ENCODE measurements around the gene ABLIM1. TPM values are rescaled to one million over a fixed set of nuclear protein-coding genes. Genes with fewer than 3 reads are reported as not detected.

The ABLIM1 gene
- total RNA-seq, 1 donor from 2014 or later, result 39.8 TPM

- no peak overlapping the region for H3K27ac Mint-ChIP-seq
These were observed 84.6 kb downstream of the ABLIM1 start for GRCh38 chr10:114573330-114574045.

DNA sequence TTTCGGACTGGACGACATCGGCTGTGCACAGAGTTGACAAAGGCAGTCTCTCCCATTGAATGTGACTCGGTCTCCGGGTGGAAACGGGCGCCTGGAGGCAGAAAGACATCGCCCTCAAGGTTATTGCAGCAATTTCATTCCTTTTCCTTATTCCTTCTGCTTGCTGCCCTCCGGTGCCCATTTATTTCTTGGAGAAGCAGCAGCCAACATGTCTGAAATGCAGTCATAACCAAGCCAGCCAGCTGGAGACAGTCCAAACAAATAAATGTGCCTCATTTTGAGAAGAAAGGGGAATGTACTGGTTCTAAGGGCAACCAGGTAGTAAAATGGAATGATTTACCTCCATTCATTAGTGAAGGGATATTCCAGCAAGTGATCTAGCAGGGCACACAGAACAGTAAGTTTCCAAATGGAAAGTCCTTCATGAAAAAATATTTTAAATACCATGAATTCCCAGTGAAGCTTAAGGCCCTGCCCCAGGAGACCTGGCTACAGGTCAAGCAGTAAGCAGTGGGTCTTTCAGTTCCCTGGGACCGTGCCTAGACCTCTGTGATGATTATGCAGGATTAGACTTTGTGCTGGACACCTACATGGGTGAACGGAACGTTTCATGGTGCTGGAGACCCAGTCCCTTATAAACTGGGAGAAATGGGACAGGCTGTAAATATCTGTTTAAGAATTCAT is 86.6 kb downstream of the ABLIM1 start:
- Mint-ChIP-seq H3K9me3 (no peaks in the 10 kb centered on the region), H3K27me3 (ENCODE audit: insufficient read depth, low read depth) (peaks cover 2% of the 10 kb centered on the region), H3K4me3 (no peak overlapping the region), H3K36me3 (no peaks in the 10 kb centered on the region), H3K27ac (no peak overlapping the region), H3K4me1 (peaks cover 2% of the 10 kb centered on the region)
- DNase-seq (ENCODE audit: low spot score), result no peak
- Histone ChIP-seq H3K9ac (no peak overlapping the region), H2AFZ (replicated peaks) (no peak overlapping the region), H3K27ac (no peak overlapping the region), H3K36me3 (no peaks in the 10 kb centered on the region), H3K27me3 (no peaks in the 10 kb centered on the region), H3K79me2 (ENCODE audit: low read depth) (no peaks in the 10 kb centered on the region), H3K4me3 (no peak overlapping the region), H3K4me2 (no peak overlapping the region), H4K20me1 (ENCODE audit: low read depth) (no peaks in the 10 kb centered on the region), H3K9me3 (ENCODE audit: low read depth) (no peaks in the 10 kb centered on the region), H3K4me1 (no peaks in the 10 kb centered on the region), H3F3A (ENCODE audit: low read depth) (no peaks in the 10 kb centered on the region)
- no peak for TF ChIP-seq EZH2 (IDR thresholded peaks at IDR 0.05)
- no peak for TF ChIP-seq EZH2phosphoT487 (IDR thresholded peaks at IDR 0.05)
- no peak for TF ChIP-seq CTCF (IDR thresholded peaks at IDR 0.05)

More at GRCh38 chr10:114573330-114574045, 84.6 kb downstream of the ABLIM1 start:
- Histone ChIP-seq H3K9me3 (ENCODE audit: low read depth) (no peaks in the 10 kb centered on the region), H2AFZ (replicated peaks) (no peak overlapping the region), H3K4me1 (no peaks in the 10 kb centered on the region), H3K4me2 (no peak overlapping the region), H3K4me3 (no peak overlapping the region), H3K9ac (no peak overlapping the region), H3K27me3 (no peaks in the 10 kb centered on the region), H3F3A (ENCODE audit: low read depth) (no peaks in the 10 kb centered on the region), H4K20me1 (ENCODE audit: low read depth) (no peaks in the 10 kb centered on the region), H3K79me2 (ENCODE audit: low read depth) (no peaks in the 10 kb centered on the region), H3K27ac (no peak overlapping the region), H3K36me3 (no peaks in the 10 kb centered on the region)
- DNase-seq (ENCODE audit: low spot score), result no peak
- Mint-ChIP-seq H3K36me3 (no peaks in the 10 kb centered on the region), H3K4me3 (no peak overlapping the region), H3K27me3 (ENCODE audit: insufficient read depth, low read depth) (peaks cover 2% of the 10 kb centered on the region), H3K9me3 (no peaks in the 10 kb centered on the region), H3K4me1 (peaks cover 5% of the 10 kb centered on the region)
- TF ChIP-seq EZH2 (IDR thresholded peaks at IDR 0.05), result no peak
- no peak for TF ChIP-seq CTCF (IDR thresholded peaks at IDR 0.05)
- TF ChIP-seq EZH2phosphoT487 (IDR thresholded peaks at IDR 0.05), result no peak

GRCh38 chr10:114566064-114566463 is 92.0 kb downstream of the ABLIM1 start:
- no peak overlapping the region for H3K4me2 ChIP-seq
- no peaks in the 10 kb centered on the region for H3K9me3 Mint-ChIP-seq
- no peaks in the 10 kb centered on the region for H3K36me3 Mint-ChIP-seq
- TF ChIP-seq EZH2 (IDR thresholded peaks at IDR 0.05), result no peak
- TF ChIP-seq CTCF (IDR thresholded peaks at IDR 0.05), result no peak
- TF ChIP-seq EZH2phosphoT487 (IDR thresholded peaks at IDR 0.05), result no peak
- no peak overlapping the region for H3K27ac ChIP-seq
- no peak for DNase-seq (ENCODE audit: low spot score)
- no peak overlapping the region for H2AFZ ChIP-seq (replicated peaks)
- no peak overlapping the region for H3K4me3 ChIP-seq
- no peaks in the 10 kb centered on the region for H3K27me3 ChIP-seq
- H4K20me1 ChIP-seq (ENCODE audit: low read depth), result no peaks in the 10 kb centered on the region
- H3K4me1 Mint-ChIP-seq, result no peaks in the 10 kb centered on the region
- H3K27me3 Mint-ChIP-seq (ENCODE audit: insufficient read depth, low read depth), result no peaks in the 10 kb centered on the region
- no peaks in the 10 kb centered on the region for H3K4me1 ChIP-seq
- H3F3A ChIP-seq (ENCODE audit: low read depth), result no peaks in the 10 kb centered on the region
- H3K4me3 Mint-ChIP-seq, result no peak overlapping the region
- H3K9me3 ChIP-seq (ENCODE audit: low read depth), result no peaks in the 10 kb centered on the region
- H3K36me3 ChIP-seq, result no peaks in the 10 kb centered on the region
- H3K79me2 ChIP-seq (ENCODE audit: low read depth), result no peaks in the 10 kb centered on the region
- no peak overlapping the region for H3K27ac Mint-ChIP-seq
- H3K9ac ChIP-seq, result no peak overlapping the region

Data from neural progenitor cell (in vitro differentiated cells).